ENCODE results near the gene MPC2.

MPC2 gene

GRCh38 chr1:167876597-167877175 lies 60.2 kb downstream of the MPC2 start:
- no peak for DNase-seq
- no peak for TF ChIP-seq GATA1 (IDR thresholded peaks at IDR 0.05; ENCODE audit: low read depth, low read length)
- no peak for TF ChIP-seq POLR2A (IDR thresholded peaks at IDR 0.05; ENCODE audit: low read length)

- no peak for DNase-seq
- no peak for TF ChIP-seq GATA1 (IDR thresholded peaks at IDR 0.05; ENCODE audit: low read depth, low read length)
- no peak for TF ChIP-seq POLR2A (IDR thresholded peaks at IDR 0.05; ENCODE audit: low read length)
Measured at GRCh38 chr1:167871331-167871730, 65.5 kb downstream of the MPC2 start.

GRCh38 chr1:167869157-167870001 lies 67.5 kb downstream of the MPC2 start:
- peak; percentile 51 to 77 for DNase-seq

- TF ChIP-seq POLR2A (IDR thresholded peaks at IDR 0.05; ENCODE audit: low read length), result peak; percentile 53
- DNase-seq, result peak; percentile 84 to 97
Measured at GRCh38 chr1:167866739-167867414, 70.0 kb downstream of the MPC2 start.
